ENCODE results near the gene ZRANB3.

GRCh38 chr2:135349941-135350340 lies 181.1 kb downstream of the ZRANB3 start:
- no peak for TF ChIP-seq CTCF (IDR thresholded peaks at IDR 0.05)
- no peak for TF ChIP-seq POLR2A (IDR thresholded peaks at IDR 0.05)
- TF ChIP-seq POLR2AphosphoS5 (IDR thresholded peaks at IDR 0.05) = no peak

Data from suprapubic skin (tissue), 4 donors.